ENCODE measurements around the gene NET1. TPM values are rescaled to one million over a fixed set of nuclear protein-coding genes. Genes with fewer than 3 reads are reported as not detected.
"Not testable (repeated sequence)": the region's sequence is repeated elsewhere in the genome, so short reads cannot be mapped to it uniquely, and the experiment has no call there.

The NET1 gene
- polyA plus RNA-seq, 12 donors: 85.1 to 139 (median 111) TPM; not detected in 1

DNA sequence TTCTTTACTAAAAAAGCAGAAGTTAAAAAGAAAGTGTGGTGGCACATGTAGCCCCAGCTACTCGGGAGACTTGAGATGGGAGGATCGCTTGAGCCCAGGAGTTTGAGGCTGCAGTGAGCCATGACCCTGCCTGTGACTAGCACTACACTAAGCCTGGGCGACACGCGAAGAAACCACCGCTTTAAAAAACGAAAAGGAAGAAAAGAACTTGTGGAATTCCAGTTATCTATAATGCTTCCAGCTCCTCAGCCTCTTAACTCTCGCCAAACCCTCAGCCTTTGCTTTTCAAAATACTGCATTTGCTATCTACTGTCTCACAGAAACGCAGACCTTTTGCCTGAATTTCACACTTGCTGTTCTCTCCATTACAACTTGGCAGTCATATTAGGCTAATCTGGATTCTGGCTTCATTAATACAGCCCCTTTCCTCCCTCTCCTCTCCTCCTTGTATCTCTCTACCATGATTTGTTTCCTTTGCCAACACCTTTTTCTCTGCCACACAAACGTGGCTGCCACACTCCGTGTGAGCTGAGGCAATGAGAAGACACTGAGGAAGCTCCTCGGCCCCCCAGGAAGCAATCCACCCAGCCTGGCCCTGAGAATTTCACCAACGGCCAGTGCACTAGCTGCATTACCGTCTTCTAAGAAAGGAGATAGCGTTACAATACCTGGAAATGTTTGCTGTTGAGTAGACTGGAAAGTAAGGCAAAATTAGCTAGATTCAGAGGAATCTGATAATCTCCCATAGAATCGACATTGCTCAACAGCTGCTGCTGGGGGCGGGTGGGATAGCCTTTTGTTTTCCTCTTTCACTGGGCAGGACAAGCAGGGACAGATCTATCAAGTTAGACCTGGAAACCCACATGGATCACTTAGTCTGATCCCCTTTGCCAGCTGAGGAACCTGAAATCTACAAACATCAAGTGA is 49.8 kb downstream of the NET1 start:
- no peak for DNase-seq

DNA sequence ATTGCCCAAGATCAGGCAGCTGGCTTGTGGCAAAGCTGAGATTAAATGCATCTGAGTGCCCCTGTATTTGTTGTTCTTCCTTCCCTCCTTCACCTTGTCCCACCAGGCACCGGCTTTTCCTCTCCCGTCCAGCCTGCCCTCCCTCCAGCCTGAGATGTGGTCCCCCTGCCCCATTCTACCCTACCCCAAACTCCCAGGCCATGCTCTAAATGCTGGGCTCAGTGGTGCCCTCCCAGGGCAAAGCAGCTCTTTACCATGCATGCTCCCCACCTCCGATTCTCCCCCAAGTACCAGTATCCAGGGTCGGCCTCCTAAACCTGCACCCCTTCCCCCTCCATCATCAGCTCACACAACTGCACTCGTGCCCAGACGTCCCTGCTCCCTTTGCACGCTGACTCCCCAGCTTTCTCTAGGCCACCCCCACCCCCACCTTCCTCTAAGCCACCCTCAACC is 50.5 kb downstream of the NET1 start:
- DNase-seq: no peak

DNA sequence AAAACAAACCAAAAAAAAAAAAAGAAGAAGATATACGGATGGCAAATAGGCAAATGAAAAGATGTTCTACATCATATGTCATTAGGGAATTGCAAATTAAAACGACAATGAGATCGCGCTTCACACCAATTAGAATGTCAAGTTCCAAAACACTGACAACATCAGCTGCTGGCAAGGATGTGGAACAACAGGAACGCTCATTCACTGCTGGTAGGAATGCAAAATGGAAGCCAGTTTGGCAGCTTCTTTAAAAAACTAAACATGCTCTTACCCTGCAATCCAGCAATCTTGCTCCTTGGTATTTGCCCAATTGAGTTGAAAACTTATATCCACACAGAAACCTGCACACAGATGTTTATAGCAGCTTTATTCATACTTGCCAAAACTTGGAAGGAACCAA is 52.2 kb downstream of the NET1 start:
- no peak for DNase-seq

DNA sequence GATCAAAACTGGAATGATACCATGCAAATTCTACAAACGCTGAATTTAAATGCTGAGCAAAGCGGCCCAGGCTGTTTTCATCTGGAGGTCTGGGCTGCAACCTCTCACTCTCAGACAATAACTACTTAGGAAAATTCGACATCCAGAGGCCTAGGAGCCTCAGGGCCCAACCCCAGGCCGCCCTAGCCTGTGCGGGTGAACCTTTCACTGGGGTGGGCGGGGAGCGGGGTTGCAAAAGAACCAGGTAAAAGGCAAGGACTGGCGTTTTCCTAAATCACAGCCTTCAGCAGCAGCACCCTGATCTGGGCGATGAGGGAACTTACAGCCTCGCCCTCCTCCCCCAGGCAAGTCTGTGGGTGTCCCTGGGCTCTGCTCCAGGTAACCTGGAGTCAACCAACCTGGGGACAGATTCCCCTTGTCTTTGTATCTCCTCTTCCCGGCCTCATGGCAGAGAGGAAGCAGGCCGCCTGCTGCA is 53.7 kb downstream of the NET1 start:
- DNase-seq: no peak

DNA sequence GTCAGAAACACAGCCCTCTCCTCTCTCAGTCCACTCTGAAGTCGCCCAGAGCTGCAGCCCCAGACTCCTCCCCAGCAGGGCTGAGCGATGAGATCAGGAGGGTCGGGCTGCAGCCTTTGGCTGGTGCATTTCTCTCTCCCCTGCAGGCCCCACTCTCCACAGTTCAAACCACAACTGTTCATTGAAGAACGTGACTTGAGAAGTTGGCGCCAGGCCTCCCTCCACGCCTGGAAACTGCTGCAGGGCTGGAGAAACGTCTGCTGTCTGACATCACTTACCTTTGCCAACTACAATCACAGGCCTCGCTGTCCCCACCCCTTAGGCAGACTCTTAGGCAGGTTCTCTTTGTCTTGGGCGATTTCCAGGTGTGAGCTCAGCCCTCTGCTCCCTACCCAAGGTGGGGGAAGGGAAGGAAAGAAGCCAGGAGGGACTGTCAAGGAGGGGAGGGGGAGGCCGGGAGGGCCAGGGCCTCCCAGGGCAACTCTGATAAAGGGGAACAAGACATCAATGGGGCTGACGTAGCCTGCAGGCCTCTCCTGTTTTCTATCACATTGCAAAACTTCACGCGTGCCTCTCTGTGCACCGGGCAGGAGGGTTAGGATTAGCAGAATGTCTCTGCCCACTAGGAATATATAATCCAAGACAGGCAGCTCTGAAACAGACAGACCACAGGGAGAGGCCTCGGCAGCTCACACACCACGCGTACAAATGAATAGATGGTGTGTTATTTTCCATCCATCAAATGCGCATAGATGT is 54.3 kb downstream of the NET1 start:
- peak; percentile 83 for DNase-seq

DNA sequence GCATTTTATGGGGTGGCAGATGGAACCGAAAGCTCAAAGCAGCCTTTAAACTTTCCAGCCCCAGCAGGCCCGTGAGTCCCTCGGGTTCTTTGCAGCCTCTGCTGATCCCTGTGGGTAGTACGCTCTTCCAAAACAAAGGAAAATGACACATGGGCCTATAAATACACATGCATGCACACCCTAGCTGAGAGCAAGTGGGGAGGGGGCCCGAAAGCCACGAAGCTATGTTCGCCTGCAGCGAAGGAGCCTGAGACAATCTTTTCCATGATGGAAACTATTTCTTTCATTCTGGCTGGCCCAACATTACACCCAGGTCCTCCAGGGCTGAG is 54.8 kb downstream of the NET1 start:
- DNase-seq: peak; percentile 76

DNA sequence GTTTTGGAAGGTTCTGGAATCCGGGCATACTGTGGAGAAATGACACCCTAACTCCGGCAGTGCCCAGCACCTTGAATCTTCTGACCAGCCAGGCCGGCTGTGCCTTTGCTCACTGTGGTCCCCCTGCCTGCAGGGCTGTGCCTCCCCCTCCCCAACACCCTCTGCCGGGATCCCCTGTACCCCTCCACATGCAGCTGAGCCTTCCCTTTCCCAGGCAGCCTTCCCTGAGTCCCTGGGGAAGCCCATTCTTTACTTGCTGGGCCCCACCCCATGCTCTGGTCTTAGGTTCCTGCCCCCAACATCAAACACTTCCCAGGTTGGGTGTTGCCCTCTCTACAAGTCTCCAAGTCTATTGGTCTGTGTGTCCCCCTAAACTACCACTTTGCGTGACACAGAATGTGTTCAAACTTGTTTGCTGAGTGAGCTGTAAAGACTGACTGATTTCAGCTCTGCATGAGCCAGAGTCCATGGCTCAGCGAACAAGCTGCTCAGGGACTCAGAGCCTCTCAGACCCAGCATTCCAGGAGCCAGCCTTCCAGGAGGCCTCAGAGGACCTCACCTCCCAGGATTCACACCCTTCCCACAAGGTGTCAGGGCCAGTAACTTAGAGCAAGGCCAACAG is 55.4 kb downstream of the NET1 start:
- DNase-seq: no peak

DNA sequence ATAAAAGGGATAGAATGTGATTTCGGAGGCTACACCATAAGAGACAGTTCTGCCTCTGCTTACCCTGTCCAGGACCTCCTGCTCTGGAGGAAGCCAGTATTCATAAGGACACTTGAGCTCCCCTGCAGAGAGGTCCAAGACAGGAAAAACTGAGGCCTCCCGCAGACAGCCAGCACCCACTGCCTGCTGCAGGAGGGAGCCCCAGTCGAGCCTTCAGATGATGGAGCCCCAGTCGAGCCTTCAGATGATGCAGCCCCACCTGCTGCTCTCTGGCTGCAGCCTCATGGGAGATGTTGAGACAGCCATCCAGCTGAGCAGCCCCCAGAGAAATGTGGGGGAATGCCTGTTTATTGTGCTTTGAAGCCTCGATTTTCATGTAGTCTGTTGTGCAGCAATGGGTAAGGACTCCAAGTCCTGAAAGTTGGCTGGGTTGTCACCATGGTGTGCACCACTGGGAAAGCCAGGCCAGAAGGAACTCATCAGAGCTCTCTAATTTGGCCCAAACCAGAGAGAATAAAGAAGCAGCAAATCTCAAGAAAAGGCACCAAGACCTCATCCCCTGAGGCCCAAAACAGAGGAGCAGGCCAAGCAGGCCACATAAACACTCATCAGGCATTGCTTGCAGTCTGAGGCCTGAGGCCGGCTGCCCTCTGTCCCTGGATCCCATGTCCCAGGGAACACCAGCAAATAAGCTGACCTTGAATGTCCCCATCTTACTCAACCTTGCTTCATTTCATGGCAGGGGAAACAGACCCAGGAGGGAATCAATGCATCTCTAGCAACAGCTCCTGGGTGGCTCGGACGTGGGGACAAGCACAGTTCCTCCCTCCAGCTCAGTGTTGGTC is 56.1 kb downstream of the NET1 start:
- no peak for DNase-seq

DNA sequence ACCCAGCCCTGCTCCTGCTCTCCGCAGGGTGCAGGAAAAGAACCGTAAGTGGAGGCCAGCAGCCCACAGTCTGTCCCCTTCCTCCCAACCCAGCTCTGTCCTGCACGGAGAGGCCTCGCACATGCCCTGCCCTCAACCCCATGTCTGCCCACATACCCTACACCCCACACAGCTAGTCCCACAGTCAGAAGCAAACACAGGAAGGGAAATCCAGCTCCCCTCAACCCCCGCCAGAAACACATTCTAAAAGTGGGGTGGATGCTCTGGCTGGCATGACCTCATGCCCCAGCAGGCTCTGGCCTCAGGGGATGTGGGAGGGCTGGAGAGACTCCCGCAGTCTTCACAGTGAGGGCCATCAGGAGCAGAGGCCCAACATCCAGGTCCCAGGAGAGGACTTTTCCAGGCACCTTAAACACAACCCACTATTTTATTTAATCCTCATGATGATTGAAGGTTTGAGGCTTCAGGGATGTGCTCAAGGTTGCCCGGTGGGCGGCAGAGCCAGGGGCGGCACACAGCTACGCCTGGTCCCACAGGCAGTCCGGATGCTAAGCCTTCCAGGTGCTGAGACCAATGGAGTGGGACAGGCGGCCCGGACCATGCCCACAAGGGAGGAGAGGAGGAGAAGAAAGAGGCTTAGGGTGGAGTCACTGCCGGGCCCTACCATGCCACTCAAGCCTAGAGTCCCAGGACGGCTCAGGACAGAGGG is 57.1 kb downstream of the NET1 start:
- DNase-seq: no peak

DNA sequence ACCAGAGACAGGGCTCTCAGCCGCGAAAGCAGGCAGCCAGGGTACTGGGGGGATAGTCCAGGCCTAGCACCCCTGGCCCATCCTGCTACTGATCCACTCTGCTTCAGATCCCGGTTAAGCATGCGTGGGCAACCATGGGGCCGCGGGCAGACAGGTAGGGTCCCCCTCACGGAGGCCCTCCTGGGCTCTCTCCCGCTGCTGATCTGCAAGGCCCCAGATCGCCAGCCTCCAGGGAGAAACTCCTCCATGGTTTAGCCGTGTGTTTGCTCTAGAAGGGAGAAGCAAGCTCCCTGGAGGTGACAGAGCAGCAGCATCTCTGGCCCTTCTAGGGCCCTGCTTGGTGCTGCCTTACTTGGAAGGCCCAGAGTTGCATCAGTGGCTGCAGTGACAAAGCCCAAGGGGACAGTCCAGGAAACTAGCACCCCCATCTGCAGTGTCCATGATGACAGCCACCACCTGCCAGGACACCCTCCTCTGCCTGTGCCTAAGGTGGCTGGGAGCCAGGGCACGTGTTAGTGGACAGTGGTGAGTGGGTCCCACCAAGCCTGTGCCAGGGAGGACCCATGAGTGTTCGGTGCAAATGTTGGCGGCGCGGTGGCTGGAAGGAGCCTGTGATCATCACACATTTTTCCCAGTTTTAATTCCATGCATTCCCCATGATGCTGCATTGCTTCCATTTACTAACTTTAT is 57.9 kb downstream of the NET1 start:
- DNase-seq: no peak

DNA sequence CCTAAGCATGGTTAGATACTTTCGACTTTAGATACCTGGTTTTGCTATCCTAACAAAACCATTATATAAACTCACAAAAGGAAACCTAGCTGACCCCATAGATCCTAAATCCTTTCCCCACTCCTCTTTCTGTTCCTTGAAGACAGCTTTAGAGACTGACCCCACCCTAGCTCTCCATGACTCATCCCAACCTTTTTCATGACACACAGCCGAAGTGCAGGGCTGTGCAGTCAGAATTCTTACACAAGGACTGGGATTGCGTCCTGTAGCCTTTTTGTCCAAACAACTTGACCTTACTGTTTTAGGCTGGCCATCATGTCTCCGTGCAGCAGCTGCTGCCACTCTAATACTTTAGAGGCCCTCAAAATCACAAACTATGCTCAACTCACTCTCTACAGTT is 62.3 kb downstream of the NET1 start:
- not testable (repeated sequence) for DNase-seq

DNA sequence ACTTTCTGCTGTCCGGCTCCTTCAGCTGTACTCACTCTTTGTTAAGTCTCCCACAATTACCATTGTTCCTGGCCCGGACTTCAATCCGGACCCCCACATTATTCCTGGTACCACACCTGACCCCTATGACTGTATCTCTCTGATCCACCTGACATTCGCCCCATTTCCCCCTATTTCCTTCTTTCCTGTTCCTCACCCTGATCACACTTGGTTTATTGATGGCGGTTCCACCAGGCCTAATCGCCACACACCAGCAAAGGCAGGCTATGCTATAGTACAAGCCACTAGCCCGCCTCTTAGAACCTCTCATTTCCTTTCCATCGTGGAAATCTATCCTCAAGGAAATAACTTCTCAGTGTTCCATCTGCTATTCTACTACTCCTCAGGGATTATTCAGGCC is 62.7 kb downstream of the NET1 start:
- not testable (repeated sequence) for DNase-seq

DNA sequence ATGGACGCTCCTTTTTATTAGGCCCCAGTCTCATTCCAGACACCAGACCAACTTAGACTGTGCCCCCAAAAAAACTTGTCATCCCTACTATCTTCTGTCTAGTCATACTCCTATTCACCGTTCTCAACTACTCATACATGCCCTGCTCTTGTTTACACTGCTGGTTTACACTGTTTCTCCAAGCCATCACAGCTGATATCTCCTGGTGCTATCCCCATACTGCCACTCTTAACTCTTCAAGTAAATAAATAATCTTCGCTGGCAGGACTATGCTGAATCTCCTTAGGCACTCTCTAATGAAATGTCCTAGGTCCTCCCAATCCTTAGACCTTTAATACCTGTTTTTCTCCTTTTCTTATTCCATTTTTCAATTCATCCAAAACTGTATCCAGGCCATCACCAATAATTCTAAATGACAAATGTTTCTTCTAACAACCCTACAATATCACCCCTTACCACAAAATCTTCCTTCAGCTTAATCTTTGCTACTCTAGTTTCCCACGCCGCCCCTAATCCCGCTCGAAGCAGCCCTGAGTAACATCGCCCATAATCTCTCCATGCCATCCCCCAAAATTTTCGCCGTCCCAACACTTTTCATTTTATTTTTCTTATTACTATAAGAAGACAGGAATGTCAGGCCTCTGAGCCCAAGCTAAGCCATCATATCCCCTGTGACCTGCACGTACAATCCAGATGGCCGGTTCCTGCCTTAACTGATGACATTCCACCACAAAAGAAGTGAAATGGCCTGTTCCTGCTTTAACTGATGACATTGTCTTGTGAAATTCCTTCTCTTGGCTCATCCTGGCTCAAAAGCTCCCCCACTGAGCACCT is 63.8 kb downstream of the NET1 start:
- DNase-seq: not testable (repeated sequence)

DNA sequence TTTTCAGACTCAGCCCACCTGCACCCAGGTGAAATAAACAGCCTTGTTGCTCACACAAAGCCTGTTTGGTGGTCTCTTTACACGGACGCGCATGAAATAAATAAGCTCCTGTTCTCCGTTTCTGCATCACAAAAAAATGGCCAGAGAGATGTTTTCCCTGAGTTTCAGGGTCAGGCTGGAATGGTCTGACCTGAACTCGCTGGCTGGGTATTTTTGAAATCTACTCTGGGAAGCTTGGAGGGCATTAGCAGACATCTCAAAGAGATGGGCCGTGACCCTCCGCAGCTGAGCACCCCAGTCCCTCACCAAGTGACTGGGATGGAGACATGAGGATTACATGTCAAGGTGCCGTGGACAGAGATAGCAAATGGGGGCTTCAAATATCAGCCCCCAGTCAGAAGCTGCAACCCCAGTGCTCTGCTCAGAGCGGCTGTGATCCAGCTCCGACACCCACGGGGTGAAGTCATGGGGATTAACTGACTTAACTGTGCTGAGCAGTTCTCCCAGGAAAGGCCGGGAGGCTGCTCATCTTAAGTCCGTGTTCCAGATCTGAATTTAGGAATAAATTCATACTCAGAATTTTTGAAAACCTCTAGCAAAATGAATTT is 64.7 kb downstream of the NET1 start:
- DNase-seq: no peak

DNA sequence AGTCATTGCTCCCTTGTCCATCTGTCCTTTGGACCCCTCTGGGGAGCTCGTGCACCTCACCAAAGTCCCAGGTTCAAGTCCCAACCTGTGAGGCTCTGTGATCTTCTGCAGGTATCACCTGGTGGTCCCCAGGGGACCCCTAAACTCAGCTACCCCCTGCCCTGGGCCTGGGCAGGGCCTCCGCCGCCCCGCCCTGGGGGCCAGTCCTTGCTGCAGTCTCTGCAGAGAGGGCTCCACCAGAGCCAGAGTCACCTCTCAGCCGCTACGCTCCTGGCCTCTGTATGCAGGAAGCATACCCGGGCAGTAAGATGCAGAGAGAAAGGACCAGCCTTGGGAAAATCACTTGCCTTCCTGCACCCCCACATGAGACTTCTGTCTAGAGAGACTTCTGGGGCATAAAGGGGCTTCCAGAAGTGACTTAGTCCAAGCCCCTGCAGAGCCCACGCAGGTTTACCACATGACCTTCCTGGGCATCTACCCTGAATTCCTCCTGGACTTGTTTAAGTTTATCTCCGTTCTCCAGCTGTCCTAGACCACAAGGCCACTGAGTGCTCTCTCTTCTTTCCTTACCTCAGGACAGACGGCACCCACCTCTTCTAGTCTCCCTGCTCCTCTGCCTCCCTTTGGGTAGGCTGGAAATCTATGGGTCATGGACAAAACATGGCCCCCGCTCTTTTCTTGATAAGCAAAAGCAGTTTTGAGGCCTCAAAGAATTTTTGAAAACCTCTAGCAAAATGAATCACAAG is 65.8 kb downstream of the NET1 start:
- no peak for DNase-seq

DNA sequence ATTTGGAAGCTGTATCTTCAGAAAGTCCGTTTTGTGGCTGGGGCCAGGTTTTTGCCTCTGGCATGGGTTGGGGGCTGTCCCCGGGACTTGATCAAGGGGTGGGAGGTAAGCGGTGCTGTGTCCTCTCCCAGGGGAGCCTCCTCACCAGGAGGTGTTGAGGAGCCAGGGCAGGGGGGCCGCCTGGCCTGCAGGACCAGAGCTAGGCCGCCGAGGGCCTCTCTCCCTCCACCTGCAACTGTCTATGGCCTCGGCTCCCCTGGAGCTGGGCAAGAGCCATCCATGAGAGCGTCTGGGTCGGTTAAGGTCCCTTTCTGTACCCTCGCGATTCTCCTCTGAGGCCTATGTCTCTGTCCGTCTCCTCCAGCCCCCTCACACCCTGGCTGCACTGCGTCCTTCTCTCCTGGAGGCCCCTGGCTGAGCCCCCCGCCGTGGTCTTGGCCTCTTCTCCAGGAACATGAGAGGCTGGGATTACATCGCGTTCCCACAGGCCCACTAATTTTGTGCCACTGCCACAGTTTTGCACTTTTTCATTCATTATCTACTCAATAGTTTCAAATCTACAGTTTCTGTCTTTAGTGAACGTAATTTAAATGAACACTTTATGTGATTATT is 66.4 kb downstream of the NET1 start:
- DNase-seq: no peak

DNA sequence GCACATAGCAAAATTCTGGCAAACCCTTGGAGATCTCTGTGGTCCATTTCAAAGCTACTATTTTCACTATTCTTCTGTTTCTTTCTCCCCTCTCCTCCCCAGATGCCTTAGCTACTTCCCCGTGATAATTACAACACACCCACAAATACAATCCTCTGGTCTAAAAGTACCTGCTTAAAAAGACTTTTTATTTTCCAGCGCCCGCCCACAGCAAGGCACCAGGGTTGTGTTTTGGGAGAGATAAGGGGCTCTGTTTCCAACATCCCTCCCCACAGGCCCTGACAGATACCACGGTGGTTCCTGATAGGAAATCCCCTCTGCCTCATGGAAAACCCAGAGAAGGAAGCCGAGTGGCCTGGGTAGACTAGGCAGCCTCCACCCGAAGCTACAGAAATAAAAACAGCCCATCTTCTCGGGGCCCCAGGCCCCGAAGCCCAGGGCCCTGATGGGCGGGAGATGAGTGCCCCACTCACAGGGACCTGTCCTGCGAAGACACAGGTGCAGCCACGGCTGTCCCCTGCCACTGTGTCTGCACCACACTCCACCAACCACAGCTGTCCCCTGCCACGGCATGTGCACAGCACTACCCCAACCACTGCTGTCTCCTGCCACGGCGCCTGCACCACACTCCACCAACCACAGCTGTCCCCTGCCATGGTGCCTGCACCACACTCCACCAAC is 67.3 kb downstream of the NET1 start:
- no peak for DNase-seq

Data from muscle of arm (tissue), 12 donors.